Measurements from ENCODE around the gene TMEM151A. TPM values are rescaled to one million over a fixed set of nuclear protein-coding genes. Genes with fewer than 3 reads are reported as not detected.
A peak's percentile ranks its signal among the peaks of the same experiment; 100 is the strongest.
"Not testable (repeated sequence)": the region's sequence is repeated elsewhere in the genome, so short reads cannot be mapped to it uniquely, and the experiment has no call there.

Gene TMEM151A
- total RNA-seq, 4 donors from 2014 or later, result not detected

DNA sequence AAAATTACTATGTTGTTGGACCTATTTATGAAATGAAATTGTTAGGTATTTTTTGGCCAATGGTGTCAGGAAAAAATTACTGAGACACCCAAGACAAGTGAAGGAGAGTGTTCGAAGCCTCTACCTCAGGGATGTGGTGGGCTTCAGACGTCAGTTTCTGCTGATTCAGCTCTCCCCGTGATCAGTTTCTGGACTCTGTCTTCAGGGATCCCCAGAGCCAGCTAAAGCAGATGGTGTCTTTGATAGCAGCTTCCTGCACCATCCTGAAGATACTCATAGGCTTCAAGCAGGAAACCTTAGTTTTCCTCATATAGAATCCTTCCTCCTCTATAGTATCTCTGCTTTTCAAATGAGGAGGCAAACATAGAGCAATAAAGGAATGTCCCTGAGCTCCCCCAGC lies 17.8 kb downstream of the TMEM151A start:
- in situ Hi-C loops (cut with MboI; ENCODE audit: low sequenced_read_pairs in 4 of 4), result loop anchor here in 2 of 4 donors (10.0 kb wide), 1 partner anchor 85 kb away; no protein-coding TSS in a partner anchor

GRCh38 chr11:66310324-66310723 lies 18.6 kb downstream of the TMEM151A start:
- intact Hi-C loops (cut with DNase I; ENCODE audit: low total_unique reads) (no loop called here), in situ Hi-C loops (cut with MboI; ENCODE audit: low sequenced_read_pairs in 4 of 4) (no loop called here)
- ATAC-seq, result no peak
- Histone ChIP-seq H3K4me3 (no peak overlapping the region), H3K36me3 (no peaks in the 10 kb centered on the region), H3K9me3 (no peaks in the 10 kb centered on the region), H3K27me3 (peaks cover 0 to 3% (median 2%) of the 10 kb centered on the region in 3 donors), H3K27ac (no peak overlapping the region), H3K4me1 (no peaks in the 10 kb centered on the region)
- no peak for DNase-seq
- no peak for TF ChIP-seq POLR2A (IDR thresholded peaks at IDR 0.05)
- TF ChIP-seq, protein P1, sequence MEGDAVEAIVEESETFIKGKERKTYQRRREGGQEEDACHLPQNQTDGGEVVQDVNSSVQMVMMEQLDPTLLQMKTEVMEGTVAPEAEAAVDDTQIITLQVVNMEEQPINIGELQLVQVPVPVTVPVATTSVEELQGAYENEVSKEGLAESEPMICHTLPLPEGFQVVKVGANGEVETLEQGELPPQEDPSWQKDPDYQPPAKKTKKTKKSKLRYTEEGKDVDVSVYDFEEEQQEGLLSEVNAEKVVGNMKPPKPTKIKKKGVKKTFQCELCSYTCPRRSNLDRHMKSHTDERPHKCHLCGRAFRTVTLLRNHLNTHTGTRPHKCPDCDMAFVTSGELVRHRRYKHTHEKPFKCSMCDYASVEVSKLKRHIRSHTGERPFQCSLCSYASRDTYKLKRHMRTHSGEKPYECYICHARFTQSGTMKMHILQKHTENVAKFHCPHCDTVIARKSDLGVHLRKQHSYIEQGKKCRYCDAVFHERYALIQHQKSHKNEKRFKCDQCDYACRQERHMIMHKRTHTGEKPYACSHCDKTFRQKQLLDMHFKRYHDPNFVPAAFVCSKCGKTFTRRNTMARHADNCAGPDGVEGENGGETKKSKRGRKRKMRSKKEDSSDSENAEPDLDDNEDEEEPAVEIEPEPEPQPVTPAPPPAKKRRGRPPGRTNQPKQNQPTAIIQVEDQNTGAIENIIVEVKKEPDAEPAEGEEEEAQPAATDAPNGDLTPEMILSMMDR (IDR thresholded peaks at IDR 0.05 in 4 of 5, conservative IDR thresholded peaks at IDR 0.05 in 1 of 5), result no peak

More for the DNA sequence above, 17.8 kb downstream of the TMEM151A start:
- no peak overlapping the region for H3K27ac ChIP-seq
- DNase-seq, result no peak
- intact Hi-C loops (cut with DNase I; ENCODE audit: low total_unique reads), result no loop called here
- H3K4me1 ChIP-seq, result no peaks in the 10 kb centered on the region
- no peak for ATAC-seq
- no peak for TF ChIP-seq POLR2A (IDR thresholded peaks at IDR 0.05)
- TF ChIP-seq, protein P1 (IDR thresholded peaks at IDR 0.05 in 4 of 5, conservative IDR thresholded peaks at IDR 0.05 in 1 of 5), result no peak
- H3K4me3 ChIP-seq, result no peak overlapping the region
- H3K27me3 ChIP-seq, result peaks cover 0 to 3% (median 0%) of the 10 kb centered on the region in 3 donors
- no peaks in the 10 kb centered on the region for H3K36me3 ChIP-seq
- H3K9me3 ChIP-seq, result no peaks in the 10 kb centered on the region

DNA sequence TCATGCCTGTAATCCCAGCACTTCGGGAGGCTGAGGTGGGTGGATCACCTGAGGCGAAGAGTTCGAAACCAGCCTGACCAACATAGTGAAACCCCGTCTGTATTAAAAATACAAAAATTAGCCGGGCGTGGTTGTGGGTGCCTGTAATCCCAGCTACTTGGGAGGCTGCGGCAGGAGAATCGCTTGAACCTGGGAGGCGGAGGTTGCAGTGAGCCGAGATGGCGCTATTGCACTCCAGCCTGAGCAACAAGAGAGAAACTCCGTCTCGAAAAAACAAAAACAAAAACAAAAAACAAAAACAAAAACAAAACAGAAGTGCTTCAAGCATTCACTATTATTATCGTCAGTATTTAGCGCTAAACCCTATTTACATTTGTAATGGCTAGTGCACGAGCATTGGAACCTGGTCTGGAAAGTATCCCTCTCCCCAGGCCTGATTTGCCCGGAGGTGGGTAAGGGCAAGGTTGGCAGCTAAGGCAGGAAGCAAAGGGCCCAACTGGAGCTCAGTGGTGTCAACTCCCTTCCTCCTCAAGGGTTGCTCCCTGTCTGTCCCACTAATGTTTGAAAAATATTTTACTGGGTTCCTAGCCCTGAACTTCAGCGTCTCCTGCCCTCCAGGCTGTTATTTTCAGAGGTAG lies 19.2 kb downstream of the TMEM151A start:
- in situ Hi-C loops (cut with MboI; ENCODE audit: low sequenced_read_pairs in 4 of 4); H3K27ac ChIP-seq; DNase-seq; H3K27me3 ChIP-seq; intact Hi-C loops (cut with DNase I; ENCODE audit: low total_unique reads); H3K4me3 ChIP-seq; ATAC-seq; H3K36me3 ChIP-seq; H3K9me3 ChIP-seq; H3K4me1 ChIP-seq: not testable (repeated sequence)

GRCh38 chr11:66311470-66311964 lies 19.8 kb downstream of the TMEM151A start:
- no peaks in the 10 kb centered on the region for H3K36me3 ChIP-seq
- peak overlapping the region; percentile 68 to 79 (median 72) for H3K4me3 ChIP-seq
- H3K27me3 ChIP-seq, result peaks cover 4 to 14% (median 12%) of the 10 kb centered on the region in 3 donors
- intact Hi-C loops (cut with DNase I; ENCODE audit: low total_unique reads), result no loop called here
- H3K4me1 ChIP-seq, result no peaks in the 10 kb centered on the region
- ATAC-seq, result no peak
- TF ChIP-seq POLR2A (IDR thresholded peaks at IDR 0.05), result no peak
- TF ChIP-seq, protein P1 (IDR thresholded peaks at IDR 0.05 in 4 of 5, conservative IDR thresholded peaks at IDR 0.05 in 1 of 5), result peak in 1 of 5 experiments; percentile 92
- H3K9me3 ChIP-seq, result no peaks in the 10 kb centered on the region
- DNase-seq, result no peak
- peak overlapping the region; percentile 72 to 84 (median 80) for H3K27ac ChIP-seq
- in situ Hi-C loops (cut with MboI; ENCODE audit: low sequenced_read_pairs in 4 of 4), result no loop called here

GRCh38 chr11:66311965-66312548 lies 20.4 kb downstream of the TMEM151A start:
- peak; percentile 28 to 68 for TF ChIP-seq POLR2A (IDR thresholded peaks at IDR 0.05)
- TF ChIP-seq, protein P1 (IDR thresholded peaks at IDR 0.05 in 4 of 5, conservative IDR thresholded peaks at IDR 0.05 in 1 of 5), result peak in 4 of 5 experiments; percentile 89 to 96 (median 92)
- Histone ChIP-seq H3K4me1 (no peaks in the 10 kb centered on the region), H3K36me3 (no peaks in the 10 kb centered on the region), H3K9me3 (no peaks in the 10 kb centered on the region), H3K4me3 (peak overlapping the region; percentile 68 to 79 (median 72)), H3K27ac (peak overlapping the region; percentile 72 to 84 (median 80)), H3K27me3 (peaks cover 5 to 14% (median 12%) of the 10 kb centered on the region in 3 donors)
- intact Hi-C loops (cut with DNase I; ENCODE audit: low total_unique reads) (loop anchor here (1.0 kb wide), 2 partner anchors 16 to 77 kb away; no protein-coding TSS in a partner anchor), in situ Hi-C loops (cut with MboI; ENCODE audit: low sequenced_read_pairs in 4 of 4) (no loop called here)
- DNase-seq, result peak; percentile 86 to 88
- peak; percentile 80 to 82 for ATAC-seq

Data from gastrocnemius medialis (tissue), 4 donors.